Suppressor macrophage treated with lipopolysaccharide for 4 hours (primary cell): ENCODE results near the gene PIGS.
"Not testable (repeated sequence)": the region's sequence is repeated elsewhere in the genome, so short reads cannot be mapped to it uniquely, and the experiment has no call there.

Source experiments
- DNase-seq: peaks from one replicate; pipeline ENCODE4 v3.0.0-alpha.2; 2020

PIGS gene

GRCh38 chr17:28571361-28572122 is at the start of gene PIGS:
Gene PIGS (minus strand): TSS chr17:28571524. CDS start chr17:28571496, 28 bp downstream.
- peak; percentile 97 for DNase-seq

- no peak for DNase-seq
These were observed 48.7 kb upstream of the PIGS start for GRCh38 chr17:28620010-28620409.

GRCh38 chr17:28618464-28618863 is 47.1 kb upstream of the PIGS start:
- DNase-seq = no peak

GRCh38 chr17:28616281-28616680 is 45.0 kb upstream of the PIGS start:
- no peak for DNase-seq

- DNase-seq = no peak
These were observed 44.1 kb upstream of the PIGS start for GRCh38 chr17:28615260-28615940.

GRCh38 chr17:28613931-28614381 is 42.6 kb upstream of the PIGS start, which contains the start of gene RSKR:
Gene RSKR (minus strand): TSS chr17:28614185. CDS start chr17:28614161, 24 bp downstream.
- no peak for DNase-seq

- peak; percentile 48 for DNase-seq
These were observed 41.9 kb upstream of the PIGS start for GRCh38 chr17:28612936-28613872.

- DNase-seq = no peak
These were observed 41.2 kb upstream of the PIGS start for GRCh38 chr17:28612531-28612930.

GRCh38 chr17:28610376-28610775 is 39.1 kb upstream of the PIGS start:
- DNase-seq = no peak

- not testable (repeated sequence) for DNase-seq
These were observed 32.7 kb upstream of the PIGS start for GRCh38 chr17:28604031-28604430.

- DNase-seq = peak; percentile 92
These were observed 28.2 kb upstream of the PIGS start for GRCh38 chr17:28599311-28600184.

GRCh38 chr17:28598799-28599310 is 27.5 kb upstream of the PIGS start, which contains the start of gene SPAG5:
Gene SPAG5 (minus strand): TSS chr17:28599025. CDS start chr17:28598946, 79 bp downstream.
- DNase-seq = peak; percentile 95

GRCh38 chr17:28598389-28598788 is 27.1 kb upstream of the PIGS start:
- no peak for DNase-seq

GRCh38 chr17:28597606-28598383 is 26.5 kb upstream of the PIGS start:
- peak; percentile 43 for DNase-seq

GRCh38 chr17:28592260-28592659 is 20.9 kb upstream of the PIGS start:
- DNase-seq = no peak

- no peak for DNase-seq
These were observed 14.5 kb upstream of the PIGS start for GRCh38 chr17:28585851-28586250.

- DNase-seq = no peak
These were observed 13.1 kb upstream of the PIGS start for GRCh38 chr17:28584434-28584833.

- DNase-seq = no peak
These were observed 11.2 kb upstream of the PIGS start for GRCh38 chr17:28582513-28582912.

- DNase-seq = no peak
These were observed 9.6 kb upstream of the PIGS start for GRCh38 chr17:28580959-28581358.

- DNase-seq = no peak
These were observed 8.2 kb upstream of the PIGS start for GRCh38 chr17:28579526-28579925.
